NCI-H1092 (cell line): ENCODE results near the gene DENND4A.
"Not testable (repeated sequence)": the region's sequence is repeated elsewhere in the genome, so short reads cannot be mapped to it uniquely, and the experiment has no call there.

Experiments
- DNase-seq: peaks from one replicate; lab custom pipeline; 2025; lab: John Stamatoyannopoulos, UW

The DENND4A gene

GRCh38 chr15:65632780-65633375 lies 159.2 kb downstream of the DENND4A start:
- no peak for DNase-seq

GRCh38 chr15:65631503-65631902 lies 160.6 kb downstream of the DENND4A start:
- no peak for DNase-seq

GRCh38 chr15:65630760-65631159 lies 161.3 kb downstream of the DENND4A start:
- DNase-seq, result no peak

- DNase-seq, result no peak
Measured at GRCh38 chr15:65629548-65629947, 162.5 kb downstream of the DENND4A start.

- DNase-seq, result no peak
Measured at GRCh38 chr15:65626856-65627255, 165.2 kb downstream of the DENND4A start.

GRCh38 chr15:65623103-65623502 lies 169.0 kb downstream of the DENND4A start:
- DNase-seq, result no peak

GRCh38 chr15:65621638-65622037 lies 170.5 kb downstream of the DENND4A start, which contains the start of gene SLC24A1:
TSS of gene SLC24A1 (plus strand) at chr15:65621938. CDS start at chr15:65624081, 2,143 bp downstream.
- no peak for DNase-seq

- no peak for DNase-seq
Measured at GRCh38 chr15:65620833-65621232, 171.3 kb downstream of the DENND4A start.

GRCh38 chr15:65619626-65620290 lies 172.3 kb downstream of the DENND4A start:
- no peak for DNase-seq

GRCh38 chr15:65618560-65619109 lies 173.5 kb downstream of the DENND4A start:
- no peak for DNase-seq

GRCh38 chr15:65615887-65616286 lies 176.2 kb downstream of the DENND4A start:
- not testable (repeated sequence) for DNase-seq

- DNase-seq, result no peak
Measured at GRCh38 chr15:65612949-65613744, 178.9 kb downstream of the DENND4A start.

- DNase-seq, result no peak
Measured at GRCh38 chr15:65612616-65612946, 179.5 kb downstream of the DENND4A start.

- DNase-seq, result no peak
Measured at GRCh38 chr15:65611888-65612615, 180.0 kb downstream of the DENND4A start.

- DNase-seq, result peak; percentile 90
Measured at GRCh38 chr15:65610871-65611718, 181.0 kb downstream of the DENND4A start, which contains the start of gene INTS14. TSS of gene INTS14 (minus strand) at chr15:65611131. CDS start at chr15:65607380, 3,751 bp downstream.
